GM19438 (cell line): ENCODE data around the gene GHRH.

Source experiments
- ATAC-seq: cut with Tn5 transposase; IDR thresholded peaks from one replicate; pipeline ENCODE4 v1.9.1; 2021; ENCODE audit warnings: low read depth; ENCODE audit not compliant: unreplicated experiment

Gene GHRH

DNA sequence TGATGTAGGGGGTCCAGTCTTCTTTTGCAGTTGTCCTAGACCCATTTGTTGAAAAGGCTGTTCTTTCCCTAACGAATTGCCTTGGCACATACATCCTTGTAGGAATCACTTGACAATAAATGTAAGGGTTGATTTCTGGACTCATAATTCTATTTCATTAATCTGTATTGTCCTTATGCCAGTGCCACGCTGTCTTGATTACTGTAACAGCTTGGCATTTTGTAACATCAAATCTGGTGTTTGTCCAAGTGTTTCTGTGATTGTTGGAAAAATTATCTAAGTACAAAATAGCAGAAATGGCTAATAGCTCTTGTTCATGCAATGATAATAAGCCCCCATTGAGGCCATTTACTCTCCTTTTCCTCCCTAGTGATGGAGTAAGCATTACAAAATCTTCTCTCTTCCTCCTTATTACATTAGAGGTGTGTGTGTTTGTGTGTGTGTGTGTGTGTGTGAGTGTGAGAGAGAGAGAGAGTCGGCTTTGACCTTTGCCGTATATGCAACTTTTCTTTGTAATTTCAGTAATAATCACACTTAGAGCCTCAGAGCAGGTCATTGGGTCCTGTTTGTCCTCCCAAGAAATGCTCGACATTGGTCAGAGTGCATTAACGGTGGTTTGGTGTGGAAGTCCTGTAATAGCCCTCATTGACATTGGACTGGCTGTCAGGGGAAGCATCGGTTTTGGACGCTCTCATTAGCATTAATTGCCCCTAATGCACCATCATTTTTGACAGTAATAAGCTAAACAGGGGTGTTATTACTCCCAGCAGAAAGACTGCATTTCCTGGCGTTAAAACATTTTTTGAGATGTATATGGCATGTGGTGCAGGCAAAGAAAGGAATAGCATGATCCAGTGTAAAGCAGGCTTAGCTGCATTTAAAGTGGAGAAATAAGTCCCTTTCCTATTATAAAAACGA is 41.6 kb downstream of the GHRH start:
- no peak for ATAC-seq

DNA sequence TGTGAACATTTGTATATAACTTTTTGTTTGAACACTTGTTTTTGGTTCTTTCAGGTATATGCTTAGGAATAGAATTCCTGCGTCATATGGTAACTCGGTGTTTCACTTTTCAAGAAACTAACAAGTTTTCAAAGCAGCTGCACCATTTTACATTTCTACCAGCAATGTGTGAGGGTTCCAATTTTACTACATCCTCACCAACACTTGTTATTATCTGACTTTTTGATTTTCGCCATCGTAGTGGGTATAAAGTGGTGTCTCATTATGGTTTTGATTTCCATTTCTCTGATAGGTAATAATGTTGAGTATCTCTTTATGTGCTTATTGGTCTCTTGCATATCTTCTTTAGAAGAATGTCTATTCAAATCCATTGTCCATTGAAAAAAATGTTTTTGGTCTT is 42.6 kb downstream of the GHRH start:
- no peak for ATAC-seq

DNA sequence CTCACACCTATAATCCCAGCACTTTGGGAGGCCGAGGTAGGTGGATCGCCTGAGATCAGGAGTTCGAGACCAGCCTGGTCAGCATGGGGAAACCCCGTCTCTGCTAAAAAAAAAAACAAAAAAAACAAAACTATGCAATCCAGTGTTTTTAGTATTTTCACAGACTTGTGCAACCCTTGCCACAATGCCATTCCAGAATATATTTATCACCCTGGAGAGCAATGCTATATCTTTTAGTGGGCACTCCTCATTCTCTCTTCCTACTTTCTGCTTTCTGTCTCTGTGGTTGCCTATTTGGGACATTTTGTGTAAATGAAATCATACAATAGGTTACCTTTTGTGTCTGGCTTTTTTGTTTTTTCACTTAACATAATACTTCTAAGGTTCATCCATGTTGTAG is 43.2 kb downstream of the GHRH start:
- ATAC-seq, result no peak

DNA sequence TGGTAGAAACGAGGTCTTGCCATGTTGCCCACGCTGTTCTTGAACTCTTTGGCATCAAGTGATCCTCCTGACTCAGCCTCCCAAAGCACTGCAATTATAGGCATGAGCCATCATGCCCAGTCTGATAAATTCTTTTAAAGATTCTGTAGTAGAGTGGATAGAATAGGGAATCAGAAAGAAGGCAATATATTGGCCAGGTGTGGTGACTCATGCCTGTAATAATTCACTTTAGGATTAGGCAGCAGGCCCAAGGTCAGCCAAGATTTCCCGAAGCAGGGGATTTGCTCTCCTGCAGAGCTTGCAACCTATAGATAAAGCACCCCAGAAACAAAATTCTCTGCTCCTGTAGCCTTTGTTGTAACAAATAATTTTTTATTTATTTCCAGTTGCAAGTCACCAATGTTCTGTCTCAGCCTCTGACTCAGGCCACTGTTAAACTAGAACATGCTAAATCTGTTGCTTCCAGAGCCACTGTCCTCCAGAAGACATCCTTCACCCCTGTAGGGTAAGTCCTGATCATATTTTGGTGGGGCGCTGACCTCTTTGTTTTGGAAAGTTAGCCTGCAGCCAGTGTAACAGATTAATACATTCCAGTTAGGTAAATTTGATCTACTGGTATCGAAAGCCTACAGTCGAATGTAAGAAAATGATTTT is 51.8 kb downstream of the GHRH start:
- no peak for ATAC-seq

DNA sequence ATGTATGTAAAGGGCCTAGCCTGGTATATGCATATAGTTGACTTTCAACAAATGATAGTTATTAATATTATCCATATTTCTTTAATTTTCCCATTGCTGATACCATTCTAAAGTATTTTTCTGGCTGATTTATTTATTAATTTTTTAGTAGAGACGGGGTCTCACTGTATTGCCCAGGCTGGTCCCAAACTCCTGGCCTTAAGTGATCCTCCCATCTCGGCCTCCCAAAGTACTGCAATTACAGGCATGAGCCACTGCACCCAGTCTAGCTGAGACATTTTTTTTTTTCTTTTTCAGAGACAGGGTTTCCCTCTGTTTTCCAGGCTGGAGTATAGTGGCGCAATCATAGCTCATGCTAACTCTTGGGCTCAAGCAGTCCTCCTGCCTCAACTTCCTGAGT is 52.4 kb downstream of the GHRH start:
- no peak for ATAC-seq

DNA sequence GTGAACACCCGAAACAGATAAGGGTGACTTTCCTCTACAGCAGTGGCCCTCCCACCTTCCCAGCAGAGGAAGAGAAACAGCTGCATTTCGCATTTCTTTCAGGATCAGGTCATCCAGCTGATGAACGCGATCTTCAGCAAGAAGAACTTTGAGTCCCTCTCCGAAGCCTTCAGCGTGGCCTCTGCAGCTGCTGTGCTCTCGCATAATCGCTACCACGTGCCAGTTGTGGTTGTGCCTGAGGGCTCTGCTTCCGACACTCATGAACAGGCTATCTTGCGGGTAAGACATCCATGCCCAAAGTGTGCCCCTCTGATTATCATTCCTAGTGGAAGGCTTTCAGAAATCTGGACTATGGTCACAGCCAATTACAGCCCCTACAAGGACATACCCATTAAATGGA is 54.4 kb downstream of the GHRH start:
- no peak for ATAC-seq

DNA sequence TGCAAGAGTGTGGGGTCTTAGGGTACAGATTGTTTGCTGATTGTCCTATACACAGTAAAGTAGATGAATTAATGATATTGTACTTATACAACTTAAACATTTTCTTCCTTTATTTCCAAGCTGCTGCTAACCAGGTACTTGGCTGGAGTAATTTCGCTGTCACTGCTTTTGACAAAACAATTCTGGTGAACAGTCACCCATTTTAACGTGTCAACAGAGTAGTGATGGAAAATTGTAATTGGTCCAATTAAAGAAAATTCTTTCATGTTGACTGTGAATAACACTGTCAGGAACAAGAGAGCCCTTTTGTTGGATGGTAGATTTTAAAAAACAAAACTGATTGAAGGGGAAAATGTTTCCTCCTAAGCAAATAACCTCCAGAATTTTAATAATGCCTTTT is 55.8 kb downstream of the GHRH start:
- no peak for ATAC-seq

DNA sequence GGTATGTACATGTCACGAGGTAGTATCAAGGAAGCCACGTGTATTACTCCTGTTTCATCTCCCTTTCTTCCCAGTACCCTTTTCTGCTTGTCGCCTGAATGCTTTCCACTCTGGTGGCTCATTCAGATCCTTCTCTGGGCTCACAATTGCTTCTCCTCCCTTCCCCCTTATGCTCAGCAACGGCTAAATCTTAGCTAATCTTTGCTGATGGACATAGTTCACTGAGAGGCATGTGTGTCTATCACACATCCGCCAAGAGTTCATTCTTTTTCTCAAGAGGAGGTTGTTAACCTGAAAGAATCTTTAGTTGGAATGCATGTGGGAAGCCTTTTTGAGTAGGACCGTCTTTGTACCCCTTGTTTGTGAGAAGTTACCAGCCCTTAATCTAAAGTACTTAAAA is 56.5 kb downstream of the GHRH start:
- no peak for ATAC-seq

DNA sequence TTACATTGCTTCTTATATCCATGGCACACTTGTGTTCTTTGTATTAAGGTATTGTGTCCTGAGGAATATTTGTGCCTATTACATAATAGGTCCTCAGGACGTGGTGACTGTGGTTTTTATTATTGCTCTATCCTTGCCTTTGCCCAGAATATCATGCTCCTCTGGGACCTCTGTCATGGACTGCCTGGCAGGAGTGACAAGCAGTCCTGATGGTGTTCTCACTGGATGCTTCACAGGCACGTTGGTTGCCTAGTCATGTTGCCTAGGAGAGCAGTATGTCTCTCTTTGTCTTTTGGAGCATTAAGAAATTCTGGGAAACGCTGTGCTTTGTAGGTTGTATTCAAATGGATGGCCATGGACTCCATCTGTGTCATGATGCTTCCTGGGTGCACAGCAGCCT is 57.6 kb downstream of the GHRH start:
- no peak for ATAC-seq

DNA sequence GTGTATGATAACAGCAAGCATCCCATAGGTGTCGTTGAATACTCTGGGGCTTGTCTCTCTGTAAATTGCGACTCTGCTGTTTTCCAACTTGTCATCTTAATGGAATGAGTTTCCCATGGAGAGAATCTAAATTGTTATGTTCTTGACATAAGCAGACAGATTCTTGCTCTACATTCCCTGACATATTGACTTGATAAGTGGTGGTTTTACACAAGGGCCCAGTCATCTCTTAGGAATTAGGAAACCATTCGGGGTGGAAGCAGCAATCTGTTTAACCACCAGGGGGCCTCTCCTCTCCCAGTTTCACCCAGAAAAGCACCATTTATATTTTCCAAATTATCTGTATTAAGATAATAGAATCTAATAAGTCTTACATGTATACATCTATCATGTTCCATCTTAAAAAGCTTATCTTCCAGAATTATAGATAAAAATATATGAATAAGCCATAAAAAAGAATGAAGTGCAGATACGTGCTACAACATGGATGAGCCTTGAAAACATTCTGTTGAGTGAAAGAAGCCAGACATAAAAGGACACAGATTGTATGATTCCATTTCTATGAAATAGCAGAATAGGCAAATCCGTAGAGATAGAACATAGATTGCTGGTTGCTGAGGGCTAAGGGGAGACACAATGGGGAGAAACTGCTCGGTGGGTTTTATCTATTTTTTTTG is 59.2 kb downstream of the GHRH start:
- ATAC-seq, result no peak

DNA sequence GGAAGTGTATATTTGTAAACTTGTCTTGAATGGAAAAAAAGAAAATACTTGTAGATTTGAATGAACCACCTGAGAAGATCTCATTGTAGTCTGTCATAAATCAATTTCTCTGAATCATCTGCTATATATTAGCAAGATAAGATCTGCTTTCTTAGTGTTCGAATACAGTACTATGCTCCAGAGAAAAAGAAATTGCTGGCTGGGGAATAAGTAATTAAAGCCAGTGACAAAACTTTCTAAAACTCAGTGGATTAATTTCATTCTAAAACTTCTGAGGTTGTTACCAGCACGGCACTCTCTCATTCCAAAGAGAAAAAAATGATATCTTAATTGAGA is 59.8 kb downstream of the GHRH start:
- no peak for ATAC-seq
